ENCODE data around the gene FAH. TPM values are rescaled to one million over a fixed set of nuclear protein-coding genes. Genes with fewer than 3 reads are reported as not detected.

Gene FAH
- total RNA-seq, 2 donors from 2014 or later, result 11.9 to 14.2 TPM

- Mint-ChIP-seq H3K27me3 (ENCODE audit: insufficient read depth) (no peaks in the 10 kb centered on the region), H3K9me3 (peaks cover 6% of the 10 kb centered on the region), H3K4me1 (peaks cover 8% of the 10 kb centered on the region), H3K4me3 (no peak overlapping the region), H3K27ac (no peak overlapping the region), H3K36me3 (ENCODE audit: low read depth) (peaks cover 3% of the 10 kb centered on the region)
- Histone ChIP-seq H3K27me3 (ENCODE audit: control insufficient read depth, insufficient read depth, low read length, poor library complexity, severe bottlenecking) (no peaks in the 10 kb centered on the region), H3K9ac (ENCODE audit: extremely low read depth, low read length, poor library complexity, severe bottlenecking) (no peak overlapping the region), H3K9me3 (ENCODE audit: control insufficient read depth, low read length) (no peaks in the 10 kb centered on the region), H3K4me3 (ENCODE audit: low read length) (no peak overlapping the region), H3K27ac (ENCODE audit: low read depth, low read length) (no peak overlapping the region), H3K4me1 (ENCODE audit: control insufficient read depth, insufficient read depth, low read length) (no peaks in the 10 kb centered on the region), H3K36me3 (ENCODE audit: control insufficient read depth, insufficient read depth, low read length) (peaks cover 10% of the 10 kb centered on the region)
- no peak for TF ChIP-seq CTCF (conservative IDR thresholded peaks at IDR 0.05)
- no peak for DNase-seq
- WGBS, 2 experiments (ENCODE audit: insufficient coverage in 1 of 2, insufficient read length in 1 of 2), result 80 to 83% methylated on average over 1 to 4 of the region's 4 CpGs
Measured at GRCh38 chr15:80140909-80141308, 11.9 kb upstream of the FAH start.

GRCh38 chr15:80141916-80142598 is 10.7 kb upstream of the FAH start:
- no peak overlapping the region for H3K27ac Mint-ChIP-seq
- H3K4me3 Mint-ChIP-seq, result no peak overlapping the region
- peaks cover 5% of the 10 kb centered on the region for H3K36me3 ChIP-seq (ENCODE audit: control insufficient read depth, insufficient read depth, low read length)
- peaks cover 3% of the 10 kb centered on the region for H3K36me3 Mint-ChIP-seq (ENCODE audit: low read depth)
- H3K4me3 ChIP-seq (ENCODE audit: low read length), result no peak overlapping the region
- DNase-seq, result no peak
- TF ChIP-seq CTCF (conservative IDR thresholded peaks at IDR 0.05), result no peak
- H3K4me1 ChIP-seq (ENCODE audit: control insufficient read depth, insufficient read depth, low read length), result no peaks in the 10 kb centered on the region
- no peak overlapping the region for H3K27ac ChIP-seq (ENCODE audit: low read depth, low read length)
- H3K27me3 Mint-ChIP-seq (ENCODE audit: insufficient read depth), result peaks cover 2% of the 10 kb centered on the region
- WGBS, 2 experiments (ENCODE audit: insufficient coverage in 1 of 2, insufficient read length in 1 of 2), result 94 to 95% methylated on average over 3 to 5 of the region's 5 CpGs
- H3K4me1 Mint-ChIP-seq, result peaks cover 2% of the 10 kb centered on the region
- no peaks in the 10 kb centered on the region for H3K9me3 ChIP-seq (ENCODE audit: control insufficient read depth, low read length)
- no peaks in the 10 kb centered on the region for H3K27me3 ChIP-seq (ENCODE audit: control insufficient read depth, insufficient read depth, low read length, poor library complexity, severe bottlenecking)
- H3K9ac ChIP-seq (ENCODE audit: extremely low read depth, low read length, poor library complexity, severe bottlenecking), result no peak overlapping the region
- peaks cover 6% of the 10 kb centered on the region for H3K9me3 Mint-ChIP-seq

GRCh38 chr15:80142646-80143045 is 10.2 kb upstream of the FAH start:
- Histone ChIP-seq H3K9me3 (ENCODE audit: control insufficient read depth, low read length) (no peaks in the 10 kb centered on the region), H3K9ac (ENCODE audit: extremely low read depth, low read length, poor library complexity, severe bottlenecking) (no peak overlapping the region), H3K4me3 (ENCODE audit: low read length) (no peak overlapping the region), H3K27ac (ENCODE audit: low read depth, low read length) (no peak overlapping the region), H3K36me3 (ENCODE audit: control insufficient read depth, insufficient read depth, low read length) (no peaks in the 10 kb centered on the region), H3K27me3 (ENCODE audit: control insufficient read depth, insufficient read depth, low read length, poor library complexity, severe bottlenecking) (no peaks in the 10 kb centered on the region), H3K4me1 (ENCODE audit: control insufficient read depth, insufficient read depth, low read length) (no peaks in the 10 kb centered on the region)
- DNase-seq, result no peak
- WGBS, 2 experiments (ENCODE audit: insufficient coverage in 1 of 2, insufficient read length in 1 of 2), result 92 to 96% methylated on average over 4 to 5 of the region's 5 CpGs
- Mint-ChIP-seq H3K36me3 (ENCODE audit: low read depth) (peaks cover 3% of the 10 kb centered on the region), H3K4me3 (no peak overlapping the region), H3K9me3 (peaks cover 6% of the 10 kb centered on the region), H3K27me3 (ENCODE audit: insufficient read depth) (peaks cover 2% of the 10 kb centered on the region), H3K27ac (no peak overlapping the region), H3K4me1 (no peaks in the 10 kb centered on the region)
- TF ChIP-seq CTCF (conservative IDR thresholded peaks at IDR 0.05), result no peak

All from endodermal cell (in vitro differentiated cells).